Endothelial cell (in vitro differentiated cells): Measurements from ENCODE around the gene ADGRV1. TPM values are rescaled to one million over a fixed set of nuclear protein-coding genes. Genes with fewer than 3 reads are reported as not detected.

Source experiments
- DNase-seq: peaks from one replicate; pipeline ENCODE4 v3.0.0; 2021; ENCODE audit warnings: low spot score
- H3K27ac Mint-ChIP-seq: one replicate; pipeline ENCODE4 v1.8.0; 2021; ENCODE audit warnings: mixed read lengths, inconsistent platforms; ENCODE audit not compliant: unreplicated experiment
- H3K27me3 Mint-ChIP-seq: one replicate; pipeline ENCODE4 v1.8.0; 2021; ENCODE audit warnings: mild to moderate bottlenecking, moderate library complexity, mixed read lengths, inconsistent platforms; ENCODE audit not compliant: unreplicated experiment
- H3K36me3 Mint-ChIP-seq: one replicate; pipeline ENCODE4 v1.8.0; 2021; ENCODE audit warnings: mild to moderate bottlenecking, low read depth, mixed read lengths, inconsistent platforms; ENCODE audit not compliant: unreplicated experiment
- H3K4me1 Mint-ChIP-seq: one replicate; pipeline ENCODE4 v1.8.0; 2021; ENCODE audit warnings: mild to moderate bottlenecking, mixed read lengths, inconsistent platforms; ENCODE audit not compliant: unreplicated experiment
- H3K4me3 Mint-ChIP-seq: one replicate; pipeline ENCODE4 v1.8.0; 2021; ENCODE audit warnings: mild to moderate bottlenecking, mixed read lengths, inconsistent platforms; ENCODE audit not compliant: unreplicated experiment
- H3K9me3 Mint-ChIP-seq: one replicate; pipeline ENCODE4 v1.8.0; 2021; ENCODE audit warnings: mixed read lengths, inconsistent platforms; ENCODE audit not compliant: unreplicated experiment
- total RNA-seq: library from RNA; stranded (reverse); fragmentation: NEBNext Ultra II Directional; extraction: Animal tissue kit (Norgen Biotek cat#: 25700); gene quantifications from one replicate; pipeline ENCODE4 v1.2.1, GENCODE V29; 2021; ENCODE audit not compliant: unreplicated experiment
- TF ChIP-seq, protein P1 (sequence below): fragments of 200-600 bp; sonication (generic); IDR thresholded peaks from one replicate; pipeline ENCODE4 v1.5.0; 2021; ENCODE audit warnings: antibody characterized with exemption; ENCODE audit not compliant: unreplicated experiment

ADGRV1 gene
- total RNA-seq, 1 donor from 2014 or later = 23.1 TPM

DNA sequence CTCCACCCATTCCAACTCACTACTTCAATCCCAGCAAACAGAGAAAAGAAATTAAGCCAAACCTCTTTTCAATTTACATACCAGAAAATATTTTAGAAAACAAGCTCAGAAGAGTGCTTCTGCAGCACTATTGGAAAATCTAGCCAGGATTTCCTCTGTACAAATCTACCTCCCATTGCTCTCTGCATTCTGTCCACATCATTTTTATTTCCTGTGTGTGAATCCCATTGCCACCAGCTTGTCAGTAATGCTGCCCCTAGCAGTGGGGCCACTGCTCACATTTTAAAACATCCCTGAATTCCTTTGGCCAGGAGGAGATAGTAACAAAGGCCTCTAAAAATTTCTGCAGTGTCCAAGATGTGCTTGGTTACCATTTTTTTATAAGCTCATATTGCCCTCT, 592.0 kb downstream of the ADGRV1 start:
- TF ChIP-seq, protein P1, sequence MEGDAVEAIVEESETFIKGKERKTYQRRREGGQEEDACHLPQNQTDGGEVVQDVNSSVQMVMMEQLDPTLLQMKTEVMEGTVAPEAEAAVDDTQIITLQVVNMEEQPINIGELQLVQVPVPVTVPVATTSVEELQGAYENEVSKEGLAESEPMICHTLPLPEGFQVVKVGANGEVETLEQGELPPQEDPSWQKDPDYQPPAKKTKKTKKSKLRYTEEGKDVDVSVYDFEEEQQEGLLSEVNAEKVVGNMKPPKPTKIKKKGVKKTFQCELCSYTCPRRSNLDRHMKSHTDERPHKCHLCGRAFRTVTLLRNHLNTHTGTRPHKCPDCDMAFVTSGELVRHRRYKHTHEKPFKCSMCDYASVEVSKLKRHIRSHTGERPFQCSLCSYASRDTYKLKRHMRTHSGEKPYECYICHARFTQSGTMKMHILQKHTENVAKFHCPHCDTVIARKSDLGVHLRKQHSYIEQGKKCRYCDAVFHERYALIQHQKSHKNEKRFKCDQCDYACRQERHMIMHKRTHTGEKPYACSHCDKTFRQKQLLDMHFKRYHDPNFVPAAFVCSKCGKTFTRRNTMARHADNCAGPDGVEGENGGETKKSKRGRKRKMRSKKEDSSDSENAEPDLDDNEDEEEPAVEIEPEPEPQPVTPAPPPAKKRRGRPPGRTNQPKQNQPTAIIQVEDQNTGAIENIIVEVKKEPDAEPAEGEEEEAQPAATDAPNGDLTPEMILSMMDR = no peak
- no peak overlapping the region for H3K27ac Mint-ChIP-seq
- no peak for DNase-seq
- peaks cover 17% of the 10 kb centered on the region for H3K4me1 Mint-ChIP-seq
- H3K4me3 Mint-ChIP-seq = no peak overlapping the region
- H3K9me3 Mint-ChIP-seq = no peaks in the 10 kb centered on the region
- peaks cover 3% of the 10 kb centered on the region for H3K27me3 Mint-ChIP-seq
- H3K36me3 Mint-ChIP-seq = peaks cover 8% of the 10 kb centered on the region

DNA sequence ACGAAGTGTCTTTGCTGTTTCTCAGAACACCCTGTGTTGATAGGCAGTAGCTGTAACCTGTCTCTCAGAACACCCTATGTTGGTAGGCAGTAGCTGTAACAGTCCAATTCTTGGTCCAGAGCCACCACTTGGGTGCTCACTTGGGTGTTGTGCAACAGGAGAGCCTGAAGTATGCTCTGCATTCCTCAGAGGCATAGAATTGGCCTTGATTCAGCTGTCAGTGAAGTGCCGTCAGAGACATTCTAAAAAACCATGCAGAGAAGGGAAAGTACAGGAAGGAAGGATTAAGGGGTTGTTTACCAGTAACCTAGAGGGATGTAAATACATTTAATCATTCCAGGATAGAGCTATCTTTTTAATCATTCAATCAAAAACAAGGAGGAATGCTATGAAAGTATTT, 593.4 kb downstream of the ADGRV1 start:
- H3K36me3 Mint-ChIP-seq = peaks cover 8% of the 10 kb centered on the region
- DNase-seq = no peak
- TF ChIP-seq, protein P1 = no peak
- H3K27ac Mint-ChIP-seq = no peak overlapping the region
- H3K27me3 Mint-ChIP-seq = peaks cover 3% of the 10 kb centered on the region
- no peaks in the 10 kb centered on the region for H3K9me3 Mint-ChIP-seq
- H3K4me1 Mint-ChIP-seq = peaks cover 23% of the 10 kb centered on the region
- no peak overlapping the region for H3K4me3 Mint-ChIP-seq

DNA sequence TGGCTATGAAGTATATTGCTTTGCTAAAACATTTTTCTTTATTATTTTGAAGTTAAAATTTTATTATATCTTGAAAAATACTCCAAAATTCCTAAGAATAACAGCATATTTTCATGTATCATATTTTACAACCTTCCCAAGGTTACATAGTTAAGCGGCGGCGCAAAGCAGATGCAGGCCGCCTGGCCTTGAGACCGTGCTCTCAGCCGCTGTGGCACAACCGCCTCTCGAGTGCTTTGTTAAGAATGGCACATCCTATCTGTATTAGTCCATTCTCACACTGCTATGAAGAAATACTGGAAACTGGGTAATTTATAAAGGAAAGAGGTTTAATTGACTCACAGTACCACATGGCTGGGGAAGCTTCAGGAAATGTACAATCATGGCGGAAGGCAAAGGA, 595.7 kb downstream of the ADGRV1 start:
- Mint-ChIP-seq H3K4me1 (peaks cover 23% of the 10 kb centered on the region), H3K9me3 (no peaks in the 10 kb centered on the region), H3K4me3 (no peak overlapping the region), H3K27me3 (peaks cover 1% of the 10 kb centered on the region), H3K36me3 (no peaks in the 10 kb centered on the region), H3K27ac (no peak overlapping the region)
- TF ChIP-seq, protein P1 = no peak
- DNase-seq = no peak

DNA sequence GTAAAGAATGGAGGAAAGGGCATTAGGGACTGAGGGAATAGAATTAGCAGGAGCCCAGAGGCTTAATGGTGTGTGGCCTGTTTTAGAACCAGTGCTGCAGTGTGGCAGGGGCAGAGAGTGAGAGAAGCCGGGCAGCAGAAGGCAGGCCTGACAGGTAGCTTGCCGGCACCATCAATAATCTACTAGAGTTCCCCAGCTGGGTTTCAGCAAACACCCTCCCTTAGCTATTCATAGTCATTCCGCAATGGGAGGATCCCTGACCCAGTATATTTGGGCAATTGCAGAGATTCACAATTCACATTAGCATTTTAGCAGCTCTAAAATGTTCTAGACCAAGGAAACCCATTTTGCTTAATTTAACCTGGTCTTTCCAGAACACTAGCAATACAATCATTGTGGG, 596.7 kb downstream of the ADGRV1 start:
- Mint-ChIP-seq H3K27me3 (peaks cover 1% of the 10 kb centered on the region), H3K36me3 (no peaks in the 10 kb centered on the region), H3K9me3 (no peaks in the 10 kb centered on the region), H3K4me1 (peaks cover 23% of the 10 kb centered on the region), H3K4me3 (no peak overlapping the region), H3K27ac (no peak overlapping the region)
- TF ChIP-seq, protein P1 = no peak
- no peak for DNase-seq

DNA sequence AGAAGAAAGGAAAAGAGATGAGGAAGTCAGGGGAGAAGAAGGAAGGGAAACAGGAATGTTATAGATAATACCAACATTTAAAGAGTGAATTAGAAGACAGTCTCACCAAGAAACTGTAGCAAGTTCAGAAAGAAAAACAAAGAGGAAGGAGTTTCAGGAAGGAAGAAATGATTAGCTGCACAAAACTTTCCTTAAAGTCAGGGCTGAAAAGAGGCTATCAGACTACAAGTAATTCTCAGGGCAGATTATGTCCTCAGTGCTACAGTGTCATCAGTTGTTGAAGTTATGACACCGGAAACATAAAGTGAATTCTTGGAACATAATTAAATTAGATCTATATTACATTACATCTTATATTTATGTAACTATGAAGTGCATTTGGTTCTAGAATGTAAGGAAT, 597.6 kb downstream of the ADGRV1 start:
- Mint-ChIP-seq H3K27ac (peak overlapping the region; percentile 62), H3K9me3 (no peaks in the 10 kb centered on the region), H3K36me3 (no peaks in the 10 kb centered on the region), H3K27me3 (no peaks in the 10 kb centered on the region), H3K4me3 (no peak overlapping the region), H3K4me1 (peaks cover 17% of the 10 kb centered on the region)
- DNase-seq = no peak
- TF ChIP-seq, protein P1 = no peak
